Daoy (cell line): ENCODE results near the gene SPON1. TPM values are rescaled to one million over a fixed set of nuclear protein-coding genes. Genes with fewer than 3 reads are reported as not detected.
A peak's percentile ranks its signal among the peaks of the same experiment; 100 is the strongest.

ENCODE experiments used
- DNase-seq: peaks from one replicate; pipeline ENCODE4 v3.0.0-alpha.2; 2015; ENCODE audit warnings: low read depth
- total RNA-seq: library from RNA; depleted of rRNA; stranded (reverse); fragments of >200 nt; shearing (Covaris generic); gene quantifications from 2 replicates; pipeline ENCODE4 v1.2.3, GENCODE V29; 2014

The SPON1 gene
- total RNA-seq, 1 experiment from 2014 or later = 0.11 TPM

DNA sequence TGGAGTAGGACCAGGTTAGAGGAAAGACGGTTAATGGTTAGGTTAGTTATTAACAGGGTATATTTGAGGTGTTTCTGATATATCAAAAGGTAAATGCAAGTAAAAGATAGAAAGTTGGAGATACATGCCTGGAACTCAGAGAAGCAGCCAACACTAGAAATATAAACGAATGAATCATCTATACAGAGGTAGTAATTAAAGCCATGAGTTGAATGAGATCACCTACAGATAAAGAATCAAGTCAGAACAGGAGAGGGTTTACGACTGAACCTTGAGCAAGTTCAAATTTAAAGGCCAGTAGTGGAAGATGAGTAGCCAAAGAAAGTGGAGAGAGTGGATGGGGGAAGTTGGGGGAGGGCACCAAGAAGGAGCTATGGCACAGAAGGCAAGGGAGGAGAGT, 73.9 kb downstream of the SPON1 start:
- DNase-seq = no peak

DNA sequence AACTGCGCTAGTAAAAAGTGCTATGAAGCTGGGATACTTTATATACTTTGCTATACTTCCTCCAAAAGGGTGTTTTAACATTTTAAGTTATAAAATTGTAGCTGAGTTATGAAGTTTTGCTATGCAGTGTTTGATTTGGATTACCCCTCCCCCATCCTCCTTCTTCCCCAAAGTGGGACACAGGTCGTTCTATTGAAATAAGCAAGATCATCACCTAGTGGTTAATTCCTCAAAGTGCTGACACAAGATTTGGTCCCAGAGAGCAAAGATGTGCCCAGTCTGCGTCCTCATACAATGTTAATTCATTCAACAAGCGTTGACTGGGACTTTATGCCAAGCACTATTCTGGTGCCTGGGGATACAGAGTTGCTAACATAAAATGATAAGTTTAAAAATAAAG, 78.5 kb downstream of the SPON1 start:
- no peak for DNase-seq

DNA sequence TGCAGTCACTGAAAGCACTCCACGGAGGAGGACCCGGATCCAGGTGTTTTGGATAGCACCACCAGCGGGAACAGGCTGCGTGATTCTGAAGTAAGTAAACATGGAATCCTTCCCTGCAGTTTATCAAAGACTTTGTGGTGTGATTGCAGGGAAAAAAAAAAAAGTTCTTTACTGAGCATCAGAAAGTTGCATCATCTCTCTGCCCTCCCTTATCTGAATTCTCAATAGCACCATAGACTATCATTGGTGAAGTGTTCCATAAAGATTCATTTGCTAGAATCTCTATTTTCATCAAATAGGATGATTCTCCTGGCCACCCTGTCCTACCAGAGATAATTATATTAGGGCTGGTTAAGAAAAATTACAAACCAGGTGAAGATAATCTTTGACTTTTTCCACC, 79.0 kb downstream of the SPON1 start:
- DNase-seq = no peak

DNA sequence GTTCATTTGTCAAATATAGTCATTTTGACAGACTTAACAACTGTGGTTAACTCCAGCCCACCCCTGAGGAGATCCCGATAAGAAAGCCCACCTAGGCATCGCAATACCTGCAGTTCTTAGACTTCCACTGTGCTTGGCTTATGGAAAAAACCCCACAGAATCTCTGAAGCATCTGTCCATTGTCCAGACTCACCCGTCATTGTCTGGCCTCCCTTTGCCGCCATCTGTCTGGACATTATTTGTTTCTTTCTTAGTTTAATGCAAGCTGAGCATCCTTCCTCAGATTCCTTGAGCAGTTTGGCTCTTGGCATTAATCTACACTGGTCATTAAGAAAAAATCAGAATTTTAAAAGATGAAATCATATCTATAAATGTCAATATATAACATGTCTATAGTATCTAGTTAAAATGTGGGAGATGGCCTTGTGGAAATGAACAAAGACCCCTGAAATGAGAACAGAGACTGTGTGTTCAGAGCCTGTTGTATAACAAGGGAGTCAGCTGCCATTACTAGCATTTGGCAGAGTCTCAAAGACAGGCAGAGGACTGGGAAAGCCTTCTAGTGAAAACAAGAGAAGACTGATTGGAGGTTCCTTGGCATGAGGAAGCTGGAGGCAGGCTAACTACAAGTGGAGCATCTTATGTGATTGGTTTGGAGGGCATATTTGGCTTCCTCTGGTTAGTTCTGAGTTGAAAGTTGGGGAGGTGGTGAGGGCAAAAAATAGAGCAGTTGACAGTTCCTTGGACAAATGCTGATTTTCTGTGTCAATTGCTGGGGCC, 80.4 kb downstream of the SPON1 start:
- DNase-seq = no peak

DNA sequence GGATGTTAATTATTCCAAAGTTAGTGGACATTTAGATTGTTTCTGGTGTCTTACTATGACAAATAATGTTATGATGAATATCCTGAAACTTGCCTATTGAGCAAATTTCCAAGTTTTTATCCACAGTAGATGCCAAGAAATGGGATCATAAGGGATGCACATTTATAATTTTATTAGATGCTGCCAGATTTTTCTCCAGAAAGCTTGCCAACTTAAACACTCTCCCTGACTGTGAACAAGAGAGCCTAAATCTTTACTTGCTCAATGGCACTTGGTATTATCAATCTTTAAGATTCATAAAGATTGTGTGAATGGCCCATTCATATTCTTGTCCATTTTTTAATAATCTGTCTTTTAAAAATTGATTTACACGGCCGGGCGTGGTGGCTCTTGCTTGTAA, 82.4 kb downstream of the SPON1 start:
- DNase-seq = no peak

DNA sequence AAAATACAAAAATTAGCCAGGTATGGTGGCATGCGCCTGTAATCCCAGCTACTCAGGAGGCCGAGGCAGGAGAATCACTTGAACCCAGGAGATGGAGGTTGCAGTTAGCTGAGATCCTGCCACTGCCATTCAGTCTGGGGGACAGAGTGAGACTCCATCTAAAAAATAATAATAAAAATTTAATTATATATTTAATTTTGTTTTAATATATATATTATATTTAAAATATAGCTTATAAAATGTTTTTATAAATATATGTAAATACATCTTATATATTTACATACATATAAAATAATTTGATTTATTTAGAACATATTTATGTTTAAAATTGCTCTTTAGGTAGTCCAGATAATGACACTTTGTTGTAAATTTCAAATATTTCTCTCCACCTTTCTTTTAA, 82.9 kb downstream of the SPON1 start:
- no peak for DNase-seq

DNA sequence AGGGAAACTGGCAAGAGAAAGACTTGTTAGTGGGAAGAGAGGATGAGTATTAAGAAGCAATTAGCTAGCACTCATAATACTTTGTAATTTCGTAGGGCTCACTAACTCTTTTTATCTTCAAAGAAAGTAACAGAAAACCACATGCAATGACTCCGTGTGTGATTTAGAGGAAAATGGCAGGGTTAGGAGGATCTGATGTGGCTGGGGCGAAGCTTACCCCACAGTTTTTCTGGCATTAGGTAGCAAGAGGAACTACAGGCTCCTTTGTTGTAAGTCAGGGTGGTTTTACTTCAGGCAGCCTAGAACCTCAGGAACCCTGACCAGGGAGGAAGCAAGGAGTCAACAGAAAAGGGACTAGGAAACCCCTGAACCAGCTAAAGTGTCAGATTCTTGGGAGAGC, 89.7 kb downstream of the SPON1 start:
- DNase-seq = no peak

DNA sequence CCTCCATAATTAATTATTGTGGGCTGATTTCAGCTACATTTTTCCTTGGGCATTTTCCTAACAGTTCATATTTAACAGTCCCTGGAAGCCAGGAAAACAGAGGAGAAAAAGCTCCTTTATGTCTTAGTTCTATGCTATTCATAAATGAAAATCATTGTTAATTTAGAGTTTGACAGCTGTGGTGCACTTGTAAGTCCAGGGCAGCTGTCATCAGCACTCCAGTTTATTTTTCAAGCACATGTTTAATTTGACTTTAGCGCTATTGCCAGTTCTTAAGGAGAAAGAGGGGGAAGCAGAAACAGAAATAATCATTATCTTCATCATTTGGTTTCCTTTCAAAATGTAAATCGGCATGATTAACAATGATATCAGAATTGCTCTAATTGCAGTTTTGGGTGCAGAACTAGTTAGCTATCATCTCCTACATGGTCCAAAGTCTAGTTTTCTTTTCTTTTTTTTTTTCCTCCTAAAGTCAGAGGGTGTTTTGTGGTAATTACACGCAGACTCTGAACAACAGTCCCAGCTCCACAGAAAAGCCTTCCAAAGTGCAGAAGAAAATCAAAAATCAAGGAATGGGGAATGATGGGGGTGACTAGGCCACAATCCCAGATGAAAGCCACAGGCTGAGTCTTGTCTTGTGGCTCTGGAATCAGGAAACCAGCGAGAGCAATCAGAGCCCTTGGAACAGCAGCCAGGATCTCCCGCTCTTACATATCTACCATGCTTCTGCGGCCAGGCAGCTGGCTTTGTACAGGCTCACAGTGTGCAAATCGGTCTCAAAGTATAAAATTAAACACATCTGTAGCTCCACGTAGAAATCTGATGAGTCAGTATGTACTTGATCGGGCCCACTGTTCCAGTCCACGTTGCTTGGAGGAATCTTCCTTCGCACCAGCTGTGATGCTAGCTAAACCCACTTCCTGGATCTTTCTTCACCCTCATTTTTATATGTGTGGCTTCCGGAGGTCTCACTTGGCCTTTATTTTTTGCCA, 91.9 kb downstream of the SPON1 start:
- DNase-seq = no peak

DNA sequence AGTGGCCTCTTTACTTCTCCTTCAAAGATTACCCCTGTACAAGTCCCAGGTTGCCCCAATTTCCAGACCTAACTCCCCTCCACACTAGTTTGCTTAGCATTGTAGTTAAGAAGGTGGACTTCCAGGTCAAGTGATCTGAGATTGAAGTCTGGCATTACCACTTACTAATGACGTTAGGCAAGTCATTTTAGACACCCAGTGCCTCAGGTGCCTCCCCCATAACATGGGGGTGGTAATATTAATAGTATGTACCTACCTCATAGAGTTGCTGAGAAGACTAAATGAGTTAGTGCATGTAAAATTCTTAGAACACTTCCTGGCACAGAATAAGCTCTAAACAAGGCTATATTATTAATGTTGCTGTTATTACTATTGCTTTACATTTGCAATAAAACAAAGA, 93.4 kb downstream of the SPON1 start:
- DNase-seq = no peak

DNA sequence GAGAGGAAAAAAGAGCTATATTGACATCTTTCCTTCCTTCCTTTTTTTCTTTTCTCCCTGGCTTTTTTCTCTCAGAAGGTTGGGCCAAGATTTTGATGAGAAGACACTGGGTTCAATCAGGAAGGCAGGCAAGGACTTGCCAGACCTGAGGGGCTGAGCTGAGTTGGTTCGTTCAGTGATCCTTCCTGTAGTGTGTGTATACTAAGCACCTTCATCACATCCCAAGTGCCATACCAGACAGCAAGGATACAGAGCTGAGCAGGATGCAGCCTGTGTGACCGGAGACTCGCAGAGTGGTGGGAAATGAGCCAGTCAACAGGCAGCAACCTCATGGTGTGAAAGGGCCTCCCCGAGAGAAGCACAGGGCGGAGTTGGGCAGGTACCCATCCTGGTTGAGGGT, 95.5 kb downstream of the SPON1 start:
- no peak for DNase-seq

DNA sequence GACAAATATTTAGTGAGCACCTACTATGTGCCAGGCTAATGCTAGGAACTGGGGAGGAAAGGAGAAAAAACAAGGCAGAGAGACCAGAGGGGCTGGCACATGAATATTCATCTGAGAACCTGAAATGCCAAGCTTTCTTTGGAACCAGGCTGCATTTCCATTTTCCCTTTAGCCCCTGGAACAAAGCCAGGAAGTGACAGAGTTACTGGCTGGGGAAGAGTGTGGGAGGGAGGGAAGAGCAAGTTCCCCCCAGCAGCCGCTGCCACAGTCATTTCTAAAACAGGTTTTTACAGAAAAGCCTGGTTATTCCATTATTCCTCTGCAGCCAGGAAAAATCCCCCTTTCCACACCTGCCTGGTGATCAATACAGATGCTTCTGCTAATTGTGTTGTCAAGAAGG, 97.0 kb downstream of the SPON1 start:
- peak; percentile 21 for DNase-seq

DNA sequence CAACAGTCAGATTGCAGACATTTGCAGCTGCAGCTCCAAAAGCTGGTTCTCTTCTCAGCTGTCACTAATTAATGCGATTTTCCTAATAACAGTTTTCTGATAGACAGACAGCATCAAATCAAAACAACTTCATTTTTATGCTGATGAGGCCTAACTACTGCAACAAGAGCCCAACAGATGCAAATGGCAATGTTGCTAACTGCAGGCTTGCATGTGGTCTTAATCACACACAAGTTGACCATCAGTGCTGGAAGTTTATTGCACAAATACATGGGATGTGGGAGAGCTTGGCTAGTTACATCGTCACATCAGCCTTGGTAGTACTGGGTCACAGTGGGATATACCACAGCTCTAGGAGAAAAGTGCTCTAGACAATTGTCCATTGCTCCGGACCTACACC, 99.2 kb downstream of the SPON1 start:
- DNase-seq = no peak

DNA sequence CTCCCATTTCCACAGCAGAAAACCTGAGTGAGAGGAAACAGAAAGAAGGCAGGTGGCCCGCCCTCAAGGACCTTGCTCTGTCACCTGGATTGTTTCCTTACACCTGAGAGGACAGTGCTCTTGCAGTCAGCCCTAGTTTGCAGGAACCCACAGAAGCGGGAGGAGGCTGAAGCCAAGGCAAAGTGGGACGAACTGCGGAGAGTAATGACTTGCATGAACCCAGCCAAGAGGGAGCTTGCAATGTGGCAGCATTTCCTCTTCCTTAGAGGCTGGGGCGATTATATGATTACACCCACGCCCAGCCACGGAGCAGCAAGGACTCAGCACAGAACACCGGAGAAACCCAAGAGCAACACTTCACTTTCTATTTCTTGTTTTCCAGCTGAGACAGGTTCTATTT, 102.6 kb downstream of the SPON1 start:
- no peak for DNase-seq

DNA sequence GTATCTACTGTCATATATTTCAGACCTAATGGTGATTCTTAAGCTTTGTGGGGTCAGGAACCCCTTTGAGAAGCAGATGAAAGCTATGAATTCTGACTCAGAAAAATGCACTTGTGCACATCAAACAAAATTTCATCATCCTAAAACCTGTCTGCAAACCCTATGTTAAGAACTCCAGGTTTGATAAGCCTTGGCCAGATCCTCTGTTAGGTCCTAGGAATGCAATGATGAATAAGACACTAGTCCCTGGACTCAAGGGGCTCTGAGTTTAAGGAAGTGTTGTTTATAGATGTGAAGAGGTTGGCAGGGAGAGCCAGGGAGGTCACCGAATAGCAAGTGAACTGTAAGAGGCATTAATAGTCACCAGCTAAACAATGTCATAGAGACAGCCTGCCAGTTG, 103.2 kb downstream of the SPON1 start:
- DNase-seq = no peak

DNA sequence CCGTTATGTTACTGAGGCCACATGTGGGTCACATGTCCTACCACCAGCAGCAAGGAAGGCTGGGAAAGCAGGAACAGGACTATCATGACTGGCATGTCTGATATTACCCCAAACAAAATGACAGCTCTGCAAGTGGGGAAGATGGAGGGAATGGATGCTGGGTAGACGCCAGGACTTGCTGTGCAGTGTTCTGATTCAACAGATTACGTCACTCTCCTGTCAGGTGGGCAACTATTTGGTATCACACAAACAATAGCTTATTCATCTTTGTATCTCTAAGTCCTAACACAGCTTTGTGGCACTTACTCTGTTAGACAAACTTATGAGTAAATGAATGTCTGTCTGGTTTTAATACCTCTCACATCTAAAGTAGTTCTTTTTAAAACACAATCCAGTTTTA, 105.2 kb downstream of the SPON1 start:
- no peak for DNase-seq

DNA sequence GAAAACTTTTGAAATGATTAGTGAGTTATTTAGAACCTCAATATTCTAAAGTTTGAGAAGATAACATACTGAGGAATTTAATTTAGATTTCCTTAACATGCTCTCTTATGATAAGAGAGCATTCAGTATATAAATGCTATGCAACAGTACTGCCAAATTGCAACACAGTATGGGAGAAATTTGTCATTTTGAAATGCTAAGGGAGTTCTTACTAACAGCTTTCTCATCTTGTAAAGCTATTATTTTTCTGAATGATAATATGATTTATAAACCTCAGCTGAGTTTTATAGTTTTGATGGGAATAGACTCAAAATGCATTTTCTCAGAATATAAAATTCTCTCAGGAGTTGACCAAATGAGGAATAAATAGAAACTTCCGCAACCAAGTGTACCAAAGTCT, 108.4 kb downstream of the SPON1 start:
- no peak for DNase-seq

DNA sequence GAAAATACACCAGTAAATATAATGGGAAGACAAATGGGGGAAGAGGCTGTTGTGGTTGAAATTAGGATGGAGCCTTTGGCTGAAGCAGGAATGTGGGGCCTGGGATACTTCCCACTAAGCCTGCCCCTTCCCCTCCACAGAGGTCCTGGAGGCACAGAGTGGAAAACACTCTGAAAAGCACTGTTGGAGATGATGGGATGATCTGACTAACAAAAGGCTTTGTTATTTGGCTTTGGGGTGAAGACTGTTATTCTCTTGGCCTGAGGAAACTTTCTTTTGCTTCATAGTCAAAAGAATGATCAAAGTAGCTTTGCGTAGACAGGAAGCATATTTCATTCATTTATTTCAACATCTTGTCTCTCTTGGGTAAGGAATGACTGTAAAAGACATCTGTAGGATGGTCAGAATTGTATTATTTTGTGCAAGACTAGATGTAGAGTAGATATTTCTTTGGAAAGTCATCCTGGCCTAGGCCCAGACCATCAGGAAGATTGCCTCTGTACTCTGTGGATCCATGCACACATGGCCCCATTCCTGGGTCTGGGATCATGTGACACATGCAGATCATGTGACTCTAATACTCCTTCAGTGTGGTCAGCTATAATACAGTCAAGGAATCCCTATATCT, 111.4 kb downstream of the SPON1 start:
- DNase-seq = no peak

DNA sequence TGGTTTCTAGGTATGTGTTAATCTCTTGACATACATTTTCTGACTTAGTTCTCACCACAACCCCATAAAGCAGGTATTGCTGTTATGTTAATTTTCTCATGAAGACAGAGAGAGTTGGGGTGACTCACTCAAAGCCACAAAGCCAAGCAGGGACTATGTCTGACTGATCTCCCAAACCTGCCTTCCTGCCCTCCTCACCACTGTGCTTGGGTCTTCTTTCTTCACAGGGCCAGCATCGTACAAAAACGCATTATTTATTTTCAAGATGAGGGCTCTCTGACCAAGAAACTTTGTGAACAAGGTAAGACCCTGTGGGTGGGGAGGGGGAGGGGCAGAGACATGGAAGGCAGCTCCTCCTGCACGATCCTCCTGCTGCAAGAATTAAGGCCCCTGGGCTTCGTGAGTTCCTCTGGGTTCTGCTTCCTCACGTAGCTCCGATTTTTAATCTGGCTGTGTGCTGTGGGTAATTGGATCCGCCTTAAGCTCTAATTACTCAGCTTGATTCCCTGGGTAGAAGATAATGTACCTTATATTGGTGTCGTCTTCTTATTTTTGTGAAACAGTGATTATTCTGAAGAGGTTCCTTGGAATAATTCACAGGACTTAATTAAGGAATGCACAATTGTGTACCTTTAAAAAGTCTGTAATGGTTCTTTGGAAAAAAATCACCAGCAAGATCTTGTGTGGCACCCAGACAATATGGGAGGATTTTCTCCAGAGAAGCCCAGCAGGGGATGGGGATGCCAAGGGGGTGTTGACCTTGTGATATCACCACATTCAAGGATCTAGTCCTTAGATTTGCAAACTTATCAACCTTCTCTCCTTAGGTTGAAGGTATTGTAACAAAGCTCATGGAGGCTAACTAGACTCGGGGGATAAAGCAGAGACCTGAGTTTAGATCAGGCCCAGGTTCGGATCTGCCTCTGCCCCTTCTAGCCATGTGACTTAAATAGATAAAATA, 112.9 kb downstream of the SPON1 start:
- DNase-seq = peak; percentile 77

DNA sequence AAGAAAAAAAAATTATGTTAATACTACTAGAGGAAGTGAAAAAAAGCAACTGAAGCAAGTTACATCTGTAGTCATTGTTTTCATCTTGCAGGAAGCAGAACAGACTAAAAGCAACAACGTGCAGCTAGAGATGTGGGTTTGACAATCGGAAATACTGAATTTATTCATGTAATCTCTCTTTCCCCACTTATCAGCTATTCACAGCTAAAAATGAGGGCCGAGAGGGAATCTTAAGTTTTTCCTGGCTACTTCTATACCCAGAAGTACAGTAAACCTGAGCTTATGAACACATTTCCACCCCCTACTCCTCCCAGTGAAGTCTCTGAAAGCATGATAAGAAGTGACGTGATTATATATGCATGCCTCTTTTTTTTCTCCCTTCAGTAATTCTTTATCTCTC, 116.5 kb downstream of the SPON1 start:
- DNase-seq = no peak

DNA sequence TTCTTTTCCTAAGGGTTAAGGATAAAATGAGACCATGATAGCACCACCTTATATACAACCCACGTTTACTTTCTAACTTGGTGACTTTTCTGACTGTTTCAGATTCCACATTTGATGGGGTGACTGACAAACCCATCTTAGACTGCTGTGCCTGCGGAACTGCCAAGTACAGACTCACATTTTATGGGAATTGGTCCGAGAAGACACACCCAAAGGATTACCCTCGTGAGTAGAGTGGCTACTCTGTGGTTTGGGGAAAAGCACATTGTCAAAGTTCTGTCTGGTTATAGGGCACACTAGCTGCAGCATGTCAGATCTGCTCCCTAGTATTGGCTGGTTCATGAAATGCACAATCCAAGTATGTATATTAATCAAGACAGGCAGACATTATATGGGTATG, 117.3 kb downstream of the SPON1 start:
- DNase-seq = no peak

DNA sequence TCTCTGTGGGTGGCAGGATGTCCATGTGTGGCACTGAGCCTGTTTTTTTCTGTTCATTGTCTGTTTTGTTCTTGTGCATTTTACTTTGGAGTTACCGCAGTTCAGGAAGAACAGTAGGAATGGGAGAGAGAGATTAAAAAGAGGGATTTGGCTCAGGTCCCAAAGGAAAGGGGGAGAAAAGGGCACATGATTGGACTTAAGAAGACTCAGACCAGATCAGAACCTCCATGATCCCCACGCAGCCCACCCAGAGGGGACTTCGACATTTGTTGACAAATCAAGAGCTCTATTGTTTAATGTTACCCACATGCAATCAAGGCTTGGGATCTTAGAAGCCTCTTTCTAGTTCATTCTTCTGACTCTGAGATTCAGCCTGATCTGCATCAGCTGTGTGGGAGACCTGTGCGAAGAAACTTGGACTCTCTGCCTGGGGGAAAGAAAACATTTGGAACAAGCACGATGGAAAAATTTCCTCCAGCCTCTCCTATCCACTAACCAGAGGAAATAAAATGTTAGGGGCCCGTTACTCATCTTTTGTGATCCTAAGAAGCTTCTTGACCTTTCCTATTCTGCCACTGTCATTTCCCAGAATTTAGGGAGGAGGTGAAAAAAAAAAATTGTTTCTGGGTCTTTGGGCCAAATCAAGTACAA, 119.2 kb downstream of the SPON1 start:
- no peak for DNase-seq
